HepG2 (cell line): ENCODE data around the gene SPRYD3. TPM values are rescaled to one million over a fixed set of nuclear protein-coding genes. Genes with fewer than 3 reads are reported as not detected.
A peak's percentile ranks its signal among the peaks of the same experiment; 100 is the strongest.

Experiments used
- GPN1 ChIP-seq: sonication (generic); formaldehyde crosslinking; IDR thresholded peaks from 2 replicates; pipeline ENCODE4 v1.5.1; 2020; ENCODE audit warnings: missing genetic modification reagents, borderline replicate concordance
- MATR3 ChIP-seq: sonication (generic); formaldehyde crosslinking; IDR thresholded peaks from 2 replicates; pipeline ENCODE4 v1.4.0; 2020; ENCODE audit warnings: missing genetic modification reagents
- PAF1 ChIP-seq: IDR thresholded peaks from 2 replicates; pipeline ENCODE4 v1.6.1; 2016; ENCODE audit warnings: missing genetic modification reagents, missing compliant biosample characterization
- POLR2A ChIP-seq, 2 experiments: IDR thresholded peaks; 2 replicates each; pipeline ENCODE4 v1.6.1; 2011; ENCODE audit warnings: low read depth in 2 of 2, low read length in 2 of 2, mild to moderate bottlenecking in 1 of 2, moderate library complexity in 1 of 2; ENCODE audit not compliant: insufficient read depth in 1 of 2
- POLR2AphosphoS2 ChIP-seq: IDR thresholded peaks from 2 replicates; pipeline ENCODE4 v1.6.1; 2011; ENCODE audit warnings: low read depth, low read length, improper control_type of control experiment
- POLR2G ChIP-seq: fragments of 200-400 bp; formaldehyde crosslinking; IDR thresholded peaks from 2 replicates; pipeline ENCODE4 v1.6.1; 2018; ENCODE audit warnings: mild to moderate bottlenecking, low read depth, low read length, moderate library complexity
- RARG ChIP-seq: sonication (generic); formaldehyde crosslinking; IDR thresholded peaks from 2 replicates; pipeline ENCODE4 v1.4.0; 2020; ENCODE audit warnings: low read depth, mild to moderate bottlenecking, missing genetic modification reagents
- ZBTB34 ChIP-seq: sonication (generic); formaldehyde crosslinking; IDR thresholded peaks from 2 replicates; pipeline ENCODE4 v1.8.0; 2022; ENCODE audit warnings: mild to moderate bottlenecking, missing genetic modification reagents
- ZNF33A ChIP-seq: sonication (generic); formaldehyde crosslinking; IDR thresholded peaks from 2 replicates; pipeline ENCODE4 v1.5.1; 2020; ENCODE audit warnings: missing genetic modification reagents, mild to moderate bottlenecking, moderate library complexity, borderline replicate concordance
- ZNF614 ChIP-seq: IDR thresholded peaks from 2 replicates; pipeline ENCODE4 v1.6.1; 2018; ENCODE audit warnings: missing biosample characterization, missing genetic modification reagents, inconsistent platforms, borderline replicate concordance
- ZNF790 ChIP-seq: sonication (generic); formaldehyde crosslinking; IDR thresholded peaks from 2 replicates; pipeline ENCODE4 v1.8.0; 2022; ENCODE audit warnings: missing genetic modification reagents, mild to moderate bottlenecking, borderline replicate concordance
- polyA plus RNA-seq, 8 experiments: library from polyadenylated mRNA; depleted of rRNA in 3 of 8; stranded (reverse) in 7 of 8; unstranded in 1 of 8; fragments of >200 nt; fragmentation: Illumina TruSeq in 4 of 8; extraction: Trizol in 4 of 8; gene quantifications; 2 replicates each; pipeline versions ENCODE4 v1.2.1 to v1.2.3, GENCODE V29; 2011 to 2016; ENCODE audit warnings: low read depth in 4 of 8, missing spikeins in 1 of 8, mixed read lengths in 1 of 8; ENCODE audit not compliant: insufficient read depth in 1 of 8
- total RNA-seq, 5 experiments: library from RNA; depleted of rRNA; stranded (reverse); fragments of >200 nt; fragmentation: Illumina TruSeq; extraction: Trizol; gene quantifications; 2 replicates each; pipeline ENCODE4 v1.2.3, GENCODE V29; 2016; ENCODE audit warnings: low read depth in 1 of 5
- TF ChIP-seq, protein P1 (sequence below), 2 experiments: sonication (generic) in 1 of 2; formaldehyde crosslinking in 1 of 2; IDR thresholded peaks; 2 replicates each; pipeline versions ENCODE4 v1.4.0 to v1.6.1; 2018 to 2020; ENCODE audit warnings: missing genetic modification reagents in 2 of 2, borderline replicate concordance in 1 of 2, low read depth in 1 of 2, mild to moderate bottlenecking in 1 of 2, missing biosample characterization in 1 of 2
- TF ChIP-seq, protein P2 (sequence below): sonication (generic); formaldehyde crosslinking; conservative IDR thresholded peaks from 2 replicates; pipeline ENCODE4 v1.8.0; 2022; ENCODE audit warnings: low read depth, missing genetic modification reagents

SPRYD3 gene
- total and polyA plus RNA-seq, 2 of the 13 experiments (the other 11 are each of a cell fraction or from before 2014, with no cell fraction given), result 9.0 to 9.2 TPM

- TF ChIP-seq ZNF33A (CRISPR knock-in tag), result no peak
- TF ChIP-seq ZNF790 (CRISPR knock-in tag), result no peak
- no peak for TF ChIP-seq RARG (CRISPR knock-in tag)
- TF ChIP-seq POLR2G, result peak; percentile 62
- TF ChIP-seq GPN1, result no peak
- TF ChIP-seq PAF1, result 0 out of 2 replicates have a peak, but pooled peaks have one; percentile 31
- TF ChIP-seq ZBTB34 (CRISPR knock-in tag), result no peak
- 0 out of 4 replicates have a peak, but pooled peaks of 1 of the 2 experiments have one; percentile 19 for TF ChIP-seq POLR2A (IDR thresholded peaks at IDR 0.05; ENCODE audit: insufficient read depth in 1 of 2, low read depth in 2 of 2, low read length in 2 of 2)
- TF ChIP-seq, protein P1, sequence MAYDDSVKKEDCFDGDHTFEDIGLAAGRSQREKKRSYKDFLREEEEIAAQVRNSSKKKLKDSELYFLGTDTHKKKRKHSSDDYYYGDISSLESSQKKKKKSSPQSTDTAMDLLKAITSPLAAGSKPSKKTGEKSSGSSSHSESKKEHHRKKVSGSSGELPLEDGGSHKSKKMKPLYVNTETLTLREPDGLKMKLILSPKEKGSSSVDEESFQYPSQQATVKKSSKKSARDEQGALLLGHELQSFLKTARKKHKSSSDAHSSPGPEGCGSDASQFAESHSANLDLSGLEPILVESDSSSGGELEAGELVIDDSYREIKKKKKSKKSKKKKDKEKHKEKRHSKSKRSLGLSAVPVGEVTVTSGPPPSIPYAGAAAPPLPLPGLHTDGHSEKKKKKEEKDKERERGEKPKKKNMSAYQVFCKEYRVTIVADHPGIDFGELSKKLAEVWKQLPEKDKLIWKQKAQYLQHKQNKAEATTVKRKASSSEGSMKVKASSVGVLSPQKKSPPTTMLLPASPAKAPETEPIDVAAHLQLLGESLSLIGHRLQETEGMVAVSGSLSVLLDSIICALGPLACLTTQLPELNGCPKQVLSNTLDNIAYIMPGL (CRISPR knock-in tag; IDR thresholded peaks at IDR 0.05; ENCODE audit: borderline replicate concordance in 1 of 2, low read depth in 1 of 2), result no peak
- TF ChIP-seq POLR2AphosphoS2, result peak; percentile 12; the same call in 1 of the 2 replicates
- TF ChIP-seq, protein P2, sequence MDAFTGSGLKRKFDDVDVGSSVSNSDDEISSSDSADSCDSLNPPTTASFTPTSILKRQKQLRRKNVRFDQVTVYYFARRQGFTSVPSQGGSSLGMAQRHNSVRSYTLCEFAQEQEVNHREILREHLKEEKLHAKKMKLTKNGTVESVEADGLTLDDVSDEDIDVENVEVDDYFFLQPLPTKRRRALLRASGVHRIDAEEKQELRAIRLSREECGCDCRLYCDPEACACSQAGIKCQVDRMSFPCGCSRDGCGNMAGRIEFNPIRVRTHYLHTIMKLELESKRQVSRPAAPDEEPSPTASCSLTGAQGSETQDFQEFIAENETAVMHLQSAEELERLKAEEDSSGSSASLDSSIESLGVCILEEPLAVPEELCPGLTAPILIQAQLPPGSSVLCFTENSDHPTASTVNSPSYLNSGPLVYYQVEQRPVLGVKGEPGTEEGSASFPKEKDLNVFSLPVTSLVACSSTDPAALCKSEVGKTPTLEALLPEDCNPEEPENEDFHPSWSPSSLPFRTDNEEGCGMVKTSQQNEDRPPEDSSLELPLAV (CRISPR knock-in tag), result no peak
- no peak for TF ChIP-seq MATR3
- 0 out of 2 replicates have a peak, but pooled peaks have one; percentile 2 for TF ChIP-seq ZNF614 (CRISPR knock-in tag)
- TF ChIP-seq, all 625 proteins: peak for 12
These were observed 36.4 kb downstream of the SPRYD3 start (continued) for GRCh38 chr12:53042607-53043454.
